CD4-positive, alpha-beta T cell treated with Interferon alpha-2 for 1 hour (primary cell): ENCODE measurements around the gene ZDHHC24.
A peak's percentile ranks its signal among the peaks of the same experiment; 100 is the strongest.

ENCODE experiments used
- DNase-seq, 2 donors: peaks; one replicate each; pipeline ENCODE4 v3.0.0-alpha.2; 2020 to 2022

The ZDHHC24 gene

GRCh38 chr11:66493130-66493529 lies 52.7 kb downstream of the ZDHHC24 start:
- DNase-seq, result no peak

DNA sequence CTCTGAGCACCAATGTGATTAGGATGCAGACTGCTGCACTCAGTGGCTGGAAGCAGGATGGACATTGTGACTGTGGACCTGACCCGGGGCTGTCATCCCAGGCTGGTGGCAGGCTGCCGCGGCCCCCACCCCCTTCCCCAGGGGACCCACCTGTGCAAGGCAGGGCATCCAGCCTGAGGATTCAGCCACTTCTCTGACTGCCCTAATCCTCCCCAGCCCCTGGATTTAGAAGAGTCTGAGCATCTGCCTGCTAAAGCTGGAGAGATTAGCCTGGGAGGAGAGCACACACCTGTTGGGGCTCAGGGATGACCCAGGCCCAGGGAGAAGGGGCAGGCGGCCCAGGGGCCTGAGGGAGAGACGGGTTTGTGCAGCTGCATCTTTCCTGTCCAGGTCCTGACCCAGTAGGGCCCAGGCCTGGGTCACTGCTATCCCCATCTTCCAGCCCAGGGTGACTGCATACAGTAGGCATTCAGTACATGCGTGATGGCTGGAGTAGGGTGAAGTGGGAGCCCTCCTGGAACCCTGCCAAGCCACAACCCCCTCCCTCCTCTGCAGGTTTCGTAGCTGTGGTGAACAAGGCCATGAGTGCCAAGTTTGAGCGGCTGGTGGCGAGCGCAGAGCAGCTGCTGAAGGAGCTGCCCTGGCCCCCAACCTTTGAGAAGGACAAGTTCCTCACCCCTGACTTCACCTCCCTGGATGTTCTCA lies 53.5 kb downstream of the ZDHHC24 start:
- DNase-seq, result no peak

DNA sequence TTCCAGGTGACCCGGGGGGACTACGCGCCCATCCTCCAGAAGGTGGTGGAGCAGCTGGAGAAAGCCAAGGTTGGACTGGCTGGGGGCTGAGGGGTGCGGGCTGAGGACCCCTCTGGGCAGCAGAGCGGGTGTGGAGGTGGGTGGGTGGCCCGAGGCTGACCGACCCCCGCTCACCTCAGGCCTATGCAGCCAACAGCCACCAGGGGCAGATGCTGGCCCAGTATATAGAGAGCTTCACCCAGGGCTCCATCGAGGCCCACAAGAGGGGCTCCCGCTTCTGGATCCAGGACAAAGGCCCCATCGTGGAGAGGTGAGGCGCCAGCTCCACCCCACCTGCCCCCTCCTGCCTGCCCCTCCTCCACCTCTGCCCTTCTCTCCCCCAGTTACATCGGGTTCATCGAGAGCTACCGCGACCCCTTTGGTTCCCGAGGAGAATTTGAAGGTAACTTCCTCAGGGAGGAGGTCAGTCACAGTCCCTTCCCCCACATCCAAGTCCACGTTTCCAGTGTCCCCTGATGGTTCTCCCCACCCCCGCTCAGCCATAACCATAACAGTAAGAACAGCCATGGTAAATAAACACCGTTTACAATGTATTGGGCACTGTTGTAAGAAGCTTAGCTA lies 54.4 kb downstream of the ZDHHC24 start:
- no peak for DNase-seq

GRCh38 chr11:66489636-66490035 lies 56.2 kb downstream of the ZDHHC24 start:
- DNase-seq, result no peak

DNA sequence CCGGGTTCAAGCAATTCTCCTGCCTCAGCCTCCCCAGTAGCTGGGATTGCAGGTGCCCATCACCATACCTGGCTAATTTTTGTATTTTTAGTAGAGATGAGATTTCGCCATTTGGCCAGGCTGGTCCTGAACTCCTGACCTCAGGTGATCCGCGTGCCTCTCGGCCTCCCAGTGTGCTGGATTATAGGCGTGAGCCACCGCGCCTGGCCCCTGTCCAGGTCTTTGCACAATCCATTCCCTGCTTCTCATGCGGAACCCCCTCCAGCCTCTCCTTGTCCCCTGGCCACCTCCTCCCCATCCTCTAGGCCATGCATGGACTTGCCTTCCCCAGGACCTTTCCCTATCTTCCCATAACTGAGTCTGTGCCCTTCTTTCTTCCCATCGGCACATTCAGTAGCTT lies 56.9 kb downstream of the ZDHHC24 start:
- no peak for DNase-seq

- no peak for DNase-seq
Observed at GRCh38 chr11:66484806-66485380, 61.0 kb downstream of the ZDHHC24 start.

- DNase-seq, result peak; percentile 94 to 96
Observed at GRCh38 chr11:66480117-66480938, 65.5 kb downstream of the ZDHHC24 start, which contains the start of gene DPP3. Gene DPP3, plus strand, starts transcription at chr11:66480434. Its CDS starts 1,767 bp downstream, at chr11:66482201.

DNA sequence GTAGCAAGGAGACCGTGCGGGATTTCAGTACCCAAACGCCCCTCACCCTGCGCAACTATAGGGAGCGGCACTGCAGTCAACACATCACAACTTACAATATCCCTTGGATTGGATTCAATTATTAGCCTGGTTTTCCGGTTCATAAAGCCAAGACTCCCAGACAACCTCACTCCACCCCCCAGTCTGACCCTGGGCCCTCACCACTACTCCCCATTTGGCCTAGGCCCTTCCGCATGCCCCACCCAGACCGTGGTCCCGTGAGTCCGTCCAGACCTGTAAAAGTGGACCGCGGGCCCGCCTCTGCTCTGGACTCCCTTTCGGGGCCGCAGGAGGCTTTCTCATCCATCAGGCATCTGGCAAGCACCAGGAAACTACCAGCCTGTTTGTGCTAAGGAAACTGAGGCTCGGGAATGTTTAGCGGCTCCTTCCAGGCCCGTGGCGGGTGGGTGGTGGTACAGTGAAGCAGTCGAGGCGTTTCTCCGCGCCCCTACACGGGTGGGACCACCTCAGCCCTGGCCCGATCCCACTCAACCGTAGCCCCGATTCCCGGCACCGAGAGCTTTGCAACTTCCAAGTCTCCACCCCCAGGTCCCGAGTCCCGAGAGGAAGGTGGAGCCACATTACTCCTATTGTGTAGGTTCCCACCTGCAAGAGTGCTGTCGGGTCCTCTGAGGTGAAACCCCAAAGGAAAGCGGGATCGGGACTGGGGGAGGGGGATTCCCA lies 66.3 kb downstream of the ZDHHC24 start:
- DNase-seq, result peak in 1 of 2 donors; percentile 3

- DNase-seq, result peak; percentile 22 to 53
Observed at GRCh38 chr11:66478729-66479393, 67.0 kb downstream of the ZDHHC24 start.

- DNase-seq, result no peak
Observed at GRCh38 chr11:66477263-66478201, 68.3 kb downstream of the ZDHHC24 start.

- no peak for DNase-seq
Observed at GRCh38 chr11:66476841-66477251, 69.0 kb downstream of the ZDHHC24 start.

GRCh38 chr11:66476173-66476840 lies 69.5 kb downstream of the ZDHHC24 start:
- no peak for DNase-seq

- no peak for DNase-seq
Observed at GRCh38 chr11:66475349-66476172, 70.3 kb downstream of the ZDHHC24 start.

GRCh38 chr11:66473608-66474515 lies 72.0 kb downstream of the ZDHHC24 start:
- no peak for DNase-seq

DNA sequence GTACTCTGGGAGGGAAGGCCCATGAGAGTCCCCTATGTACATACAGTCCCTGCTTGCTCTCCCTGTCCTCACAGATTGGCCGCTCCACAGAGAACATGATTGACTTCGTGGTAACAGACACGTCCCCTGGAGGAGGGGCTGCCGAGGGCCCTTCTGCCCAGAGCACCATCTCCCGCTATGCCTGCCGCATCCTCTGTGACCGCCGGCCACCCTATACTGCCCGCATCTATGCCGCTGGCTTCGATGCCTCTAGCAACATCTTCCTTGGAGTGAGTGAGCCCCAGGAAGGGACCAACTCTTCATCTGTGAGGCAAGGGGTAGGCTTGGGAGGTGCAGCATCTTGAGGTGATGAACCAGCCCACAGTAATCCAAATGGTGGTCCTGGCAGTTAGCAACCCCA lies 72.7 kb downstream of the ZDHHC24 start:
- DNase-seq, result no peak

DNA sequence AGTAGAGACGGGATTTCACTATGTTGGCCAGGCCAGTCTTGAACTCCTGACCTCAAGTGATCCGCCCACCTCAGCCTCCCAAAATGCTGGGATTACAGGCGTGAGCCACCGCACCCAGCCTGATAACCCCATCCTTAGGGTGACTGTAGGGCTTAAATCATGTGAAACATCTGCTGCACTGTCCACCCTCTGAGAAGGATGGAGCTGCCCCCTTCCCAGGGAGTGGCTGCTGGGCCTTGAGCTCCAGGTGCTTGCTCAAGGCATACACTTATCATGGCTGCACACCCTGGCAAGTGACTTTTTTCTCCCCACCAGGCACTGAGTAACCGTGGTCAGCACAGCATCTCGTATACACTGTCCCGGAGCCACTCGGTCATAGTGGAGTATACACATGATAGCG lies 73.8 kb downstream of the ZDHHC24 start:
- DNase-seq, result no peak

- DNase-seq, result no peak
Observed at GRCh38 chr11:66471142-66471541, 74.7 kb downstream of the ZDHHC24 start.
